Pancreas (tissue), 10 donors: ENCODE results near the gene AHRR. TPM values are rescaled to one million over a fixed set of nuclear protein-coding genes. Genes with fewer than 3 reads are reported as not detected.
A peak's percentile ranks its signal among the peaks of the same experiment; 100 is the strongest.

Experiments
- ATAC-seq, 4 donors: fragments of 200-7000 bp; cut with Tn5 transposase; one replicate each; pipeline versions ENCODE4 v1.8.0 to v1.9.1; 2020; ENCODE audit warnings: mild to moderate bottlenecking in 4 of 4, moderate library complexity in 4 of 4
- DNase-seq, 6 donors: peaks; one replicate each; pipeline ENCODE4 v3.0.0-alpha.2; 2020
- FAIRE-seq: peaks from 2 replicates; lab custom pipeline; 2012; peaks lifted over from hg19 to GRCh38; lab: Jason Lieb, UNC
- H3K27ac ChIP-seq, 4 donors: fragments of 200-600 bp; sonication (generic); 1 replicate in 3 of 4; 2 replicates in 1 of 4; pipeline versions ENCODE4 v1.5.0 to v1.8.0; 2020
- H3K27me3 ChIP-seq, 4 donors: fragments of 200-600 bp; one replicate each; pipeline ENCODE4 v1.8.0; 2021
- H3K36me3 ChIP-seq, 3 donors: fragments of 200-600 bp; sonication (generic) in 1 of 3; one replicate each; pipeline versions ENCODE4 v1.5.0 to v1.8.0; 2020 to 2021
- H3K4me1 ChIP-seq, 3 donors: fragments of 200-600 bp; one replicate each; pipeline ENCODE4 v1.8.0; 2021
- H3K4me3 ChIP-seq, 4 donors: fragments of 200-600 bp; sonication (generic) in 2 of 4; one replicate each; pipeline versions ENCODE4 v1.5.0 to v1.8.0; 2020 to 2021
- H3K9me3 ChIP-seq, 4 donors: fragments of 200-600 bp; one replicate each; pipeline ENCODE4 v1.8.0; 2021
- WGBS, 2 donors: extraction: QIAGEN DNeasy Blood & Tissue Kit; methylation state at CpG; one replicate each; pipeline ENCODE4 v1.1.7; 2013; 5-methylcytosine and 5-hydroxymethylcytosine counted together
- intact Hi-C, 3 donors: fragments of 100-400 bp; cut with DNase I; formaldehyde crosslinking; loops; one replicate each; pipeline versions ENCODE4 v1.11.1 to v1.14.2; 2022
- polyA plus RNA-seq, 2 donors: library from polyadenylated mRNA; stranded (reverse); fragments of 200-250 nt; gene quantifications; one replicate each; pipeline ENCODE4 v1.2.3, GENCODE V29; 2013
- total RNA-seq, 6 donors: library from RNA; stranded (reverse); fragmentation: NEBNext Ultra II Directional in 4 of 6; extraction: Animal tissue kit (Norgen Biotek cat#: 25700) in 4 of 6; gene quantifications; one replicate each; pipeline versions ENCODE4 v1.2.1 to v1.2.4, GENCODE V29; 2021 to 2023
- TF ChIP-seq, protein P1 (sequence below), 4 donors: fragments of 200-600 bp; sonication (generic) in 3 of 4; IDR thresholded peaks; one replicate each; pipeline versions ENCODE4 v1.5.0 to v1.8.0; 2021; ENCODE audit warnings: antibody characterized with exemption in 4 of 4
- donor health status: healthy with polysubstance abuse.
- donor health status: DM: no; HTN: no; CAD: no; lungs with moderate emphysema.
- donor health status: DM: no; HTN: no; CAD: no.
- donor health status: control.
- donor health status: control.
- donor health status: Bipolar disorder and iron deficiency.
- donor health status: DM: yes; HTN: yes; CAD: no.
- donor health status: DM: no; HTN: no; CAD: no.
- donor health status: DM: no; HTN: no; CAD: no.
- donor health status: DM: yes; HTN: yes; CAD: no.

Gene AHRR
- total and polyA plus RNA-seq, 8 donors = 0.34 to 1.7 (median 0.69) TPM

DNA sequence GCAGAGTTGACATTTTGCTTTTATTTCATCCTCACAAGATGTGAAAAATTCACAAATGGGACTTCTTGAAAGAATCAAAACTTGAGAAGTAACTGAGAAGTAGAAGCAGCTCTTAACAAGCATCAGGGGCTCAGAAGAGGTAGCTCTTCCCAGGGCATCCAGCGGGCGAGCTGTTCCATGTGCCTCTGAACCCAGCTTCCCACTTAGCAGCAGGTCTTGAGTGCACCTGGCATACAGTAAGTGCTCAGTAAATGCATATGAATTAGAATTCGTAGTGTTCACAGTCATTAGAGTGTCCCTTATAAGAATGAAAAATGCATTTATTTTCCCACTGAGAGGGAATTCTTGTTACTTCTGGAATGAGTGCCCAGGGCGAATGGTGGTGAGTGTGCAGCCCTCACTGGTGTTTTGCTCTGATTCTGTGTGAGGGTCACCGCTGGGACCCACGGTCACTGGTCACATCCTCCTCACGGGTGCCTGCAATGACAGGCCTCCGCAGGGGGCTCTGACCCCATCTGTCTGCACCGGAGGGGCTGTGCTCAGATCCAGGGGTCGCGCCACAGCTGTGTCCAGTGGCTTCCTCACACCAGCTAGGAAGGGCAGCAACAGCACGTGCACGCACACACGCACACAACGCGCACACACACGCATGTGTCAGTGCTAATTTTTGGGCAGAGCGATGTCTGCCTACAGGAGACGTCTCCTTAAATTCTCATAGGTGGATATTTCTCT is 148.4 kb downstream of the AHRR start:
- no peak overlapping the region for H3K27ac ChIP-seq
- ATAC-seq (no peak), FAIRE-seq (no peak), DNase-seq (peak in 3 of 6 donors; percentile 5 to 55 (median 46))
- 91 to 96% methylated on average over 19 of the region's 19 CpGs for WGBS, 2 donors
- no peaks in the 10 kb centered on the region for H3K9me3 ChIP-seq
- peaks cover 0 to 2% (median 0%) of the 10 kb centered on the region in 3 donors for H3K36me3 ChIP-seq
- peaks cover 0 to 9% (median 3%) of the 10 kb centered on the region in 3 donors for H3K4me1 ChIP-seq
- TF ChIP-seq, protein P1, sequence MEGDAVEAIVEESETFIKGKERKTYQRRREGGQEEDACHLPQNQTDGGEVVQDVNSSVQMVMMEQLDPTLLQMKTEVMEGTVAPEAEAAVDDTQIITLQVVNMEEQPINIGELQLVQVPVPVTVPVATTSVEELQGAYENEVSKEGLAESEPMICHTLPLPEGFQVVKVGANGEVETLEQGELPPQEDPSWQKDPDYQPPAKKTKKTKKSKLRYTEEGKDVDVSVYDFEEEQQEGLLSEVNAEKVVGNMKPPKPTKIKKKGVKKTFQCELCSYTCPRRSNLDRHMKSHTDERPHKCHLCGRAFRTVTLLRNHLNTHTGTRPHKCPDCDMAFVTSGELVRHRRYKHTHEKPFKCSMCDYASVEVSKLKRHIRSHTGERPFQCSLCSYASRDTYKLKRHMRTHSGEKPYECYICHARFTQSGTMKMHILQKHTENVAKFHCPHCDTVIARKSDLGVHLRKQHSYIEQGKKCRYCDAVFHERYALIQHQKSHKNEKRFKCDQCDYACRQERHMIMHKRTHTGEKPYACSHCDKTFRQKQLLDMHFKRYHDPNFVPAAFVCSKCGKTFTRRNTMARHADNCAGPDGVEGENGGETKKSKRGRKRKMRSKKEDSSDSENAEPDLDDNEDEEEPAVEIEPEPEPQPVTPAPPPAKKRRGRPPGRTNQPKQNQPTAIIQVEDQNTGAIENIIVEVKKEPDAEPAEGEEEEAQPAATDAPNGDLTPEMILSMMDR (IDR thresholded peaks at IDR 0.05) = no peak
- no peak overlapping the region for H3K4me3 ChIP-seq
- H3K27me3 ChIP-seq = no peaks in the 10 kb centered on the region
- intact Hi-C loops = no loop called here

DNA sequence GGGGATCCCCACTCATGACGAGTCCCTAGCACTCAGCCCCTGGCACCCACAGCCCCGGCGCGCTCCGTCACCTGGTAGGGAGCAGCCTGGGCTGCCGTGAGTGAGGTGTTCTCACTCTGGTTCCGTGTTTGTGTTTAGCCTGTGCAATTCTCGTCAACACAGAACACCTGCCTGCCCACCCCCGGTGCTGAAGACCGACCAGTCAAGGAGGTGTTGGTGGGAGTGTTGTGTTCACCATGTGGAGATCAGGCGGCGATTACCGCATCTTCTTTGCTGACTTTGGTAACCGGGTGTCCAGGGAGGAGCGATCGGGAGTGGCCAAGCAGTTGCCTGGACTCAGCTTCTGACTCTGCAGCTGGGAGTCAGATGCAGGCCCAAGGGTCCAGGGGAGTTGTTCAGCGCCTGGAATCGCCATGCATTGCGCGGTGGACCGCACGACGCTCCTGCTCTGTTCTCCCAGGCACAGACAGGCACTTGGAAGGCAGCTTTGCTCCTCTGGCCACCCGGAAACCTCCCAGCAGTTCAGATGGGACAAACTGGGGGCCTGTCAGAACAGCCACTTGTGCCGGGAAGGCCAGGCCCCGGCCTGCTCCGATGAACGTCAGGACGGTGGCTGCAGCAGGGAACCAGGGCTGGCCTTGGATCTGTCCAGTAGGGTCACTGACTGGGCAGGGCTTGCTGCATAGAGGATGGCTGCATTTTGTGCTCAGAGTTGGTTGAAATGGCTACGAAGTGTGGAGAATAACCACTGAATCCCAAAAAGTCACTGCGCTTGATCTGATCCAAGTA is 149.6 kb downstream of the AHRR start:
- no peaks in the 10 kb centered on the region for H3K9me3 ChIP-seq
- H3K4me1 ChIP-seq = peaks cover 0 to 13% (median 6%) of the 10 kb centered on the region in 3 donors
- 84 to 88% methylated on average over 31 of the region's 31 CpGs for WGBS, 2 donors
- TF ChIP-seq, protein P1 (IDR thresholded peaks at IDR 0.05) = no peak
- H3K27me3 ChIP-seq = no peaks in the 10 kb centered on the region
- intact Hi-C loops = no loop called here
- H3K4me3 ChIP-seq = peak overlapping the region in 1 of 4 donors; percentile 95
- H3K36me3 ChIP-seq = no peaks in the 10 kb centered on the region
- ATAC-seq (no peak), DNase-seq (peak in 3 of 6 donors; percentile 28 to 58 (median 52)), FAIRE-seq (no peak)
- no peak overlapping the region for H3K27ac ChIP-seq

GRCh38 chr5:471750-472058 is 150.2 kb downstream of the AHRR start:
- 79% methylated on average over 6 of the region's 6 CpGs for WGBS, 2 donors
- H3K4me1 ChIP-seq = peaks cover 0 to 13% (median 6%) of the 10 kb centered on the region in 3 donors

GRCh38 chr5:472076-472655 is 150.7 kb downstream of the AHRR start:
- TF ChIP-seq, protein P1 (IDR thresholded peaks at IDR 0.05) = no peak
- 10 to 12% methylated on average over 23 to 30 of the region's 30 CpGs for WGBS, 2 donors
- intact Hi-C loops = no loop called here
- Histone ChIP-seq H3K27me3 (no peaks in the 10 kb centered on the region), H3K4me1 (peaks cover 0 to 13% (median 6%) of the 10 kb centered on the region in 3 donors), H3K27ac (peak overlapping the region; percentile 62 to 82 (median 78)), H3K9me3 (no peaks in the 10 kb centered on the region), H3K4me3 (peak overlapping the region; percentile 65 to 95 (median 86)), H3K36me3 (no peaks in the 10 kb centered on the region)
- ATAC-seq (peak; percentile 25 to 51 (median 45)), FAIRE-seq (no peak), DNase-seq (peak; percentile 34 to 87 (median 63))

More at GRCh38 chr5:471750-472058, 150.2 kb downstream of the AHRR start:
- ATAC-seq (no peak), DNase-seq (peak in 1 of 6 donors; percentile 5), FAIRE-seq (no peak)
- H3K9me3 ChIP-seq = no peaks in the 10 kb centered on the region
- TF ChIP-seq, protein P1 (IDR thresholded peaks at IDR 0.05) = no peak
- no peaks in the 10 kb centered on the region for H3K36me3 ChIP-seq
- H3K27me3 ChIP-seq = no peaks in the 10 kb centered on the region
- peak overlapping the region in 3 of 4 donors; percentile 79 to 95 (median 92) for H3K4me3 ChIP-seq
- H3K27ac ChIP-seq = no peak overlapping the region
- intact Hi-C loops = no loop called here
